Fibroblast of lung (primary cell): ENCODE measurements around the gene ACCS. TPM values are rescaled to one million over a fixed set of nuclear protein-coding genes. Genes with fewer than 3 reads are reported as not detected.

Experiments
- DNase-seq, 2 donors: peaks; one replicate each; pipeline versions ENCODE4 v3.0.0 to v3.0.0-alpha.2; 2010; ENCODE audit warnings: low read depth in 2 of 2
- H2AFZ ChIP-seq: 2 replicates; pipeline ENCODE4 v1.5.1; 2012; ENCODE audit warnings: low read length, control low read depth, inconsistent platforms
- H3K27ac ChIP-seq: 2 replicates; pipeline ENCODE4 v1.5.1; 2011; ENCODE audit warnings: low read length, control low read depth; ENCODE audit not compliant: insufficient read depth
- H3K27me3 ChIP-seq: 2 replicates; pipeline ENCODE4 v1.5.1; 2011; ENCODE audit warnings: mild to moderate bottlenecking, low read length; ENCODE audit not compliant: control insufficient read depth, insufficient read depth
- H3K36me3 ChIP-seq: 2 replicates; pipeline ENCODE4 v1.5.1; 2011; ENCODE audit warnings: low read length; ENCODE audit not compliant: control insufficient read depth, insufficient read depth
- H3K4me1 ChIP-seq: 2 replicates; pipeline ENCODE4 v1.5.1; 2011; ENCODE audit warnings: low read length; ENCODE audit not compliant: control insufficient read depth, insufficient read depth; ENCODE audit errors: extremely low read depth
- H3K4me2 ChIP-seq: 2 replicates; pipeline ENCODE4 v1.5.1; 2011; ENCODE audit warnings: low read length, control low read depth; ENCODE audit not compliant: insufficient read depth; ENCODE audit errors: extremely low read depth
- H3K4me3 ChIP-seq, 4 experiments: fragments of 200-600 bp in 1 of 4; sonication (generic) in 1 of 4; replicated peaks in 1 of 4; 2 replicates each; pipeline ENCODE4 v1.5.1; 2011 to 2016; ENCODE audit warnings: low read length in 4 of 4, low read depth in 3 of 4, mild to moderate bottlenecking in 3 of 4, control low read depth in 2 of 4, inconsistent platforms in 1 of 4, mixed read lengths in 1 of 4; ENCODE audit not compliant: insufficient read depth in 1 of 4; ENCODE audit errors: control extremely low read depth in 1 of 4
- H3K79me2 ChIP-seq: 2 replicates; pipeline ENCODE4 v1.5.1; 2012; ENCODE audit warnings: mild to moderate bottlenecking, low read length, inconsistent platforms; ENCODE audit not compliant: control insufficient read depth, insufficient read depth
- H3K9ac ChIP-seq: 2 replicates; pipeline ENCODE4 v1.5.1; 2011; ENCODE audit warnings: mild to moderate bottlenecking, low read length, control low read depth; ENCODE audit not compliant: insufficient read depth
- H3K9me3 ChIP-seq: 2 replicates; pipeline ENCODE4 v1.5.1; 2012; ENCODE audit warnings: low read depth, low read length; ENCODE audit not compliant: control insufficient read depth, insufficient read depth
- H4K20me1 ChIP-seq: 2 replicates; pipeline ENCODE4 v1.5.1; 2011; ENCODE audit warnings: low read length; ENCODE audit not compliant: control insufficient read depth, insufficient read depth; ENCODE audit errors: extremely low read depth
- CTCF ChIP-seq, 2 donors: IDR thresholded peaks in 1 of 2; conservative IDR thresholded peaks in 1 of 2; 1 replicate in 1 of 2; 2 replicates in 1 of 2; pipeline ENCODE4 v1.5.1; 2011 to 2012; ENCODE audit warnings: low read length in 2 of 2, control low read depth in 1 of 2, inconsistent platforms in 1 of 2, low read depth in 1 of 2, mild to moderate bottlenecking in 1 of 2
- EZH2 ChIP-seq: IDR thresholded peaks from 2 replicates; pipeline ENCODE4 v1.5.1; 2012; ENCODE audit warnings: low read length, control low read depth, mild to moderate bottlenecking; ENCODE audit errors: missing control alignments
- polyA plus RNA-seq, 2 donors: library from polyadenylated mRNA; depleted of rRNA in 1 of 2; stranded (reverse) in 1 of 2; unstranded in 1 of 2; fragments of >200 nt; gene quantifications; 2 replicates each; pipeline ENCODE4 v1.2.1, GENCODE V29; 2011 to 2012; ENCODE audit warnings: missing spikeins in 1 of 2
- total RNA-seq: library from RNA; depleted of rRNA; stranded (reverse); fragments of >200 nt; gene quantifications from 2 replicates; pipeline ENCODE4 v1.2.1, GENCODE V29; 2014

Gene ACCS
- total and polyA plus RNA-seq, 2 donors (not counting 1 experiment from before 2014, with no cell fraction given) = 13.7 to 14.2 TPM

GRCh38 chr11:44088871-44089270, 22.8 kb downstream of the ACCS start:
- Histone ChIP-seq H3K27me3 (no peaks in the 10 kb centered on the region), H3K4me2 (no peak overlapping the region), H3K4me1 (no peaks in the 10 kb centered on the region), H3K79me2 (no peaks in the 10 kb centered on the region), H3K36me3 (no peaks in the 10 kb centered on the region), H3K27ac (no peak overlapping the region), H3K9me3 (no peaks in the 10 kb centered on the region), H3K9ac (no peak overlapping the region), H2AFZ (no peak overlapping the region), H4K20me1 (no peaks in the 10 kb centered on the region), H3K4me3 (no peak overlapping the region)
- TF ChIP-seq CTCF (conservative IDR thresholded peaks at IDR 0.05 in 1 of 2, IDR thresholded peaks at IDR 0.05 in 1 of 2; ENCODE audit: low read depth in 1 of 2, low read length in 2 of 2) (no peak), EZH2 (no peak)
- no peak for DNase-seq

- H3K9ac ChIP-seq = no peak overlapping the region
- H3K4me1 ChIP-seq = peaks cover 4% of the 10 kb centered on the region
- no peak overlapping the region for H2AFZ ChIP-seq
- no peak overlapping the region for H3K4me3 ChIP-seq
- H3K27me3 ChIP-seq = no peaks in the 10 kb centered on the region
- no peaks in the 10 kb centered on the region for H3K79me2 ChIP-seq
- H3K9me3 ChIP-seq = no peaks in the 10 kb centered on the region
- H3K4me2 ChIP-seq = no peak overlapping the region
- no peak for DNase-seq
- no peaks in the 10 kb centered on the region for H3K36me3 ChIP-seq
- no peak for TF ChIP-seq EZH2
- no peak for TF ChIP-seq CTCF (conservative IDR thresholded peaks at IDR 0.05 in 1 of 2, IDR thresholded peaks at IDR 0.05 in 1 of 2; ENCODE audit: low read depth in 1 of 2, low read length in 2 of 2)
- no peak overlapping the region for H3K27ac ChIP-seq
- no peaks in the 10 kb centered on the region for H4K20me1 ChIP-seq
Measured at GRCh38 chr11:44090539-44090938, 24.5 kb downstream of the ACCS start.

GRCh38 chr11:44094260-44094868, 28.3 kb downstream of the ACCS start:
- Histone ChIP-seq H3K9ac (no peak overlapping the region), H3K4me3 (no peak overlapping the region), H3K79me2 (peaks cover 14% of the 10 kb centered on the region), H2AFZ (no peak overlapping the region), H3K9me3 (no peaks in the 10 kb centered on the region), H4K20me1 (no peaks in the 10 kb centered on the region), H3K4me2 (no peak overlapping the region), H3K36me3 (no peaks in the 10 kb centered on the region), H3K4me1 (peaks cover 6% of the 10 kb centered on the region), H3K27ac (no peak overlapping the region), H3K27me3 (no peaks in the 10 kb centered on the region)
- TF ChIP-seq EZH2 (no peak), CTCF (conservative IDR thresholded peaks at IDR 0.05 in 1 of 2, IDR thresholded peaks at IDR 0.05 in 1 of 2; ENCODE audit: low read depth in 1 of 2, low read length in 2 of 2) (peak; percentile 78 to 79)
- peak; percentile 72 to 83 for DNase-seq
